ENCODE measurements around the gene DNAJC13.

DNA sequence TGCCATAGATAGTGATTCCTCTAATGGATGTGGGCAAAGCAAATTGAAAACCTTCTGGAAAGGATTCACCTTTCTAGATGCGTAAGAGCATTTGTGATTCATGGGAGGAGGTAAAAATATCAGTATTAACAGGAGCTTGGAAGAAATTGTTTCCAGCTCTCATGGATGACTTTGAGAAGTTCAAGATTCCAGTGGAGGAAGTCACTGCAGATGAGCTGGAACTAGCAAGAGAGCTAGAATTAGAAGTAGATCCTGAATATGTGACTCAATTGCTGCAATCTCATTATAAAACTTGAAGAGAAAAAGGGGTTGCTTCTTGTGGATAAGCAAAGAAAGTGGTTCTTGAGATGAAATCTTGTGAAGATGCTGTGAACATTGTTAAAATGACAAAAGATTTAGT lies 91.8 kb downstream of the DNAJC13 start:
- TF ChIP-seq EZH2 (IDR thresholded peaks at IDR 0.05) (no peak), POLR2AphosphoS5 (IDR thresholded peaks at IDR 0.05; ENCODE audit: borderline replicate concordance, low read depth, low read length) (no peak), FOXP2 (optimal IDR thresholded peaks at IDR 0.05; ENCODE audit: control extremely low read depth, extremely low read length, insufficient read depth) (no peak)
